Endothelial cell of umbilical vein (primary cell): ENCODE data around the gene IL3. TPM values are rescaled to one million over a fixed set of nuclear protein-coding genes. Genes with fewer than 3 reads are reported as not detected.

ENCODE experiments used
- BruUV-seq: library from RNA; stranded (reverse); fragments of 400-500 nt; replicated peaks from 2 replicates; lab custom pipeline; 2021; lab: Mats Ljungman, UMichigan
- CTCF ChIA-PET: fragments of 300-600, 350-600 bp; sonication (Branson Sonifier 250); formaldehyde crosslinking; loops from one replicate; lab custom pipeline; 2021; ENCODE audit warnings: antibody characterized with exemption, inconsistent platforms; lab: Charles Lee
- POLR2A ChIA-PET: fragments of 300-600, 350-600 bp; sonication (Branson Sonifier 250); formaldehyde crosslinking; loops from one replicate; lab custom pipeline; 2021; ENCODE audit warnings: antibody characterized with exemption, inconsistent platforms; lab: Charles Lee
- DNase-seq: peaks from one replicate; pipeline ENCODE4 v3.0.0-alpha.2; 2011; ENCODE audit warnings: low read depth, low spot score
- FAIRE-seq: peaks from 2 replicates; lab custom pipeline; 2011; peaks lifted over from hg19 to GRCh38; lab: Jason Lieb, UNC
- H2AFZ ChIP-seq: 2 replicates; pipeline ENCODE4 v1.6.0; 2012; ENCODE audit warnings: low read depth, low read length, control low read depth, inconsistent platforms
- H3K27ac ChIP-seq: 2 replicates; pipeline ENCODE4 v1.5.1; 2011; ENCODE audit warnings: low read depth, mild to moderate bottlenecking, control low read depth, low read length, moderate library complexity; ENCODE audit not compliant: insufficient read depth
- H3K27me3 ChIP-seq, 2 experiments: 2 replicates each; pipeline versions ENCODE4 v1.6.0 to v1.6.1; 2011; ENCODE audit warnings: low read length in 2 of 2, mixed read lengths in 1 of 2; ENCODE audit not compliant: control insufficient read depth in 2 of 2, insufficient read depth in 2 of 2
- H3K36me3 ChIP-seq, 2 experiments: 2 replicates in 1 of 2; 3 replicates in 1 of 2; pipeline ENCODE4 v1.5.1; 2011; ENCODE audit warnings: low read length in 2 of 2, mild to moderate bottlenecking in 1 of 2, moderate library complexity in 1 of 2; ENCODE audit not compliant: control insufficient read depth in 2 of 2, insufficient read depth in 2 of 2; ENCODE audit errors: extremely low read depth in 1 of 2
- H3K4me1 ChIP-seq: 3 replicates; pipeline ENCODE4 v1.5.1; 2011; ENCODE audit warnings: mild to moderate bottlenecking, low read length; ENCODE audit not compliant: control insufficient read depth, insufficient read depth; ENCODE audit errors: extremely low read depth
- H3K4me2 ChIP-seq: 2 replicates; pipeline ENCODE4 v1.6.1; 2011; ENCODE audit warnings: low read length, control low read depth, mixed read lengths; ENCODE audit not compliant: insufficient read depth
- H3K4me3 ChIP-seq, 3 experiments: fragments of 200-600 bp in 1 of 3; sonication (generic), shearing (Covaris generic) in 1 of 3; replicated peaks in 1 of 3; 2 replicates each; pipeline ENCODE4 v1.5.1; 2011 to 2016; ENCODE audit warnings: control low read depth in 3 of 3, low read length in 3 of 3, mild to moderate bottlenecking in 2 of 3, inconsistent platforms in 1 of 3, low read depth in 1 of 3, moderate library complexity in 1 of 3; ENCODE audit not compliant: insufficient read depth in 1 of 3
- H3K79me2 ChIP-seq: 2 replicates; pipeline ENCODE4 v1.6.0; 2012; ENCODE audit warnings: low read length, inconsistent platforms; ENCODE audit not compliant: control insufficient read depth, insufficient read depth
- H3K9ac ChIP-seq: replicated peaks from 2 replicates; pipeline ENCODE3; 2011; ENCODE audit warnings: low read length, control low read depth; ENCODE audit not compliant: insufficient read depth; ENCODE audit errors: extremely low read depth
- H3K9me1 ChIP-seq: replicated peaks from 3 replicates; pipeline ENCODE4 v1.6.0; 2011; ENCODE audit warnings: mild to moderate bottlenecking, low read length; ENCODE audit not compliant: control insufficient read depth, insufficient read depth; ENCODE audit errors: extremely low read depth
- H3K9me3 ChIP-seq: replicated peaks from 2 replicates; pipeline ENCODE4 v1.5.1; 2012; ENCODE audit warnings: low read length, inconsistent platforms; ENCODE audit not compliant: control insufficient read depth, insufficient read depth
- H4K20me1 ChIP-seq: replicated peaks from 2 replicates; pipeline ENCODE3; 2011; ENCODE audit warnings: mild to moderate bottlenecking, low read length; ENCODE audit not compliant: control insufficient read depth, insufficient read depth; ENCODE audit errors: extremely low read depth
- EZH2 ChIP-seq: IDR thresholded peaks from 2 replicates; pipeline ENCODE4 v1.6.1; 2012; ENCODE audit warnings: borderline replicate concordance, low read depth, mild to moderate bottlenecking, moderate library complexity, low read length, inconsistent platforms; ENCODE audit not compliant: severe bottlenecking
- POLR2A ChIP-seq: IDR thresholded peaks from 2 replicates; pipeline ENCODE4 v1.6.1; 2012; ENCODE audit warnings: low read depth, mild to moderate bottlenecking, control low read depth, low read length
- dilution Hi-C: fragments of 300-500 bp; cut with MboI; formaldehyde crosslinking; loops from one replicate; pipeline ENCODE4 v1.15.0; 2019; ENCODE audit warnings: low sequenced_read_pairs; ENCODE audit not compliant: extremely low pct_ligation_motif_present
- intact Hi-C: fragments of 100-400 bp; cut with micrococcal nuclease; formaldehyde crosslinking; loops from one replicate; pipeline ENCODE4 v1.10.0; 2022
- polyA plus RNA-seq, 4 experiments: library from polyadenylated mRNA; depleted of rRNA in 3 of 4; stranded (reverse) in 3 of 4; unstranded in 1 of 4; fragments of >200 nt; gene quantifications; 2 replicates each; pipeline versions ENCODE4 v1.2.1 to v1.2.3, GENCODE V29; 2011 to 2012; ENCODE audit warnings: missing spikeins in 1 of 4
- total RNA-seq: library from RNA; stranded (reverse); gene quantifications from 2 replicates; pipeline ENCODE4 v1.2.3, GENCODE V29; 2021
- TF ChIP-seq, protein P1 (sequence below): IDR thresholded peaks from 2 replicates; pipeline ENCODE4 v1.6.1; 2011; ENCODE audit not compliant: insufficient read depth, insufficient read length

The IL3 gene
- total and polyA plus RNA-seq, 2 donors (not counting 3 experiments of a cell fraction or from before 2014, with no cell fraction given) = not detected

DNA sequence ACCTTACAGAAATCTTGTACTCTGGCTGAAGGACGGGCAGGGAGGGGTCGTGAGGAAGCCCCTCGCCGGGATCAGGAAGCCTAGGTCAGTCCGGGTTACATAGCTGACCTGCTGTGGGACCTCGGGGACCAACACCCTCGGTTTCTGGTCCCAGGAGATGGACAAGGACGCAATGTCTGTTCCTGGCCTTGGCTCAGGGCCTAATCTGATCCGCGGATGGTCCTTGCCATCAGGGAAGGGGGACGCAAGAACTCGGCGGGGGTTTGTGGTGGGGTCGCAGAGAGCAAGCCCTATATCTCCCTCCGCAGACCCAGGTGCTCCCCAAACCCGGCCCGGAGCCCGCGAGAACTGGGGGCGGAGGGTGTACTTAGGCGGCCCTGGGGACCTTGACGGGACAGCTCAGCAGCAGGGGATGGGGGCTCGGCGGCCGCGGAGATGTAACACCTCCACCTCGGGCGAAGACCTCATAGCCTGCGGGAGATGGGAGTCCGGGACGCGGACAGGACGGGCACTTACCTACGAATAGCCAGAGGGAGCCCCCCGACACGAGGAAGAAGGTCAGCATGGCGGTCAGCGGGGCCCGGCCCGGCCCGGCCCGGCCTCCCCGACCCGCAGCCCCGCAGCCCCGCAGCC lies 49.4 kb upstream of the IL3 start:
- ChIA-PET POLR2A (no interaction called here), CTCF (interaction anchor here (0.6 to 7.6 kb wide), 3 partner anchors 10 to 593 kb away, joined by 3 to 323 read pairs (median 3); no protein-coding TSS in a partner anchor)
- H4K20me1 ChIP-seq = no peaks in the 10 kb centered on the region
- FAIRE-seq = peak; percentile 24
- DNase-seq = no peak
- dilution Hi-C loops (loop anchor here (25.0 kb wide), 1 partner anchor 424 kb away; no protein-coding TSS in a partner anchor), intact Hi-C loops (no loop called here)
- peak overlapping the region; percentile 27 for H2AFZ ChIP-seq
- TF ChIP-seq, protein P1, sequence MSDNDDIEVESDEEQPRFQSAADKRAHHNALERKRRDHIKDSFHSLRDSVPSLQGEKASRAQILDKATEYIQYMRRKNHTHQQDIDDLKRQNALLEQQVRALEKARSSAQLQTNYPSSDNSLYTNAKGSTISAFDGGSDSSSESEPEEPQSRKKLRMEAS = no peak
- TF ChIP-seq EZH2 = peak; percentile 80
- no peak overlapping the region for H3K27ac ChIP-seq
- no TSS peak for BruUV-seq
- H3K9me1 ChIP-seq = no peaks in the 10 kb centered on the region
- H3K9ac ChIP-seq = no peak overlapping the region
- H3K4me2 ChIP-seq = peak overlapping the region; percentile 26
- peak overlapping the region in 1 of 3 experiments; percentile 40 for H3K4me3 ChIP-seq
- no peaks in the 10 kb centered on the region for H3K79me2 ChIP-seq
- no peaks in the 10 kb centered on the region for H3K4me1 ChIP-seq
- no peaks in the 10 kb centered on the region for H3K9me3 ChIP-seq
- peaks cover 22 to 26% of the 10 kb centered on the region in 2 experiments for H3K27me3 ChIP-seq
- H3K36me3 ChIP-seq = no peaks in the 10 kb centered on the region

DNA sequence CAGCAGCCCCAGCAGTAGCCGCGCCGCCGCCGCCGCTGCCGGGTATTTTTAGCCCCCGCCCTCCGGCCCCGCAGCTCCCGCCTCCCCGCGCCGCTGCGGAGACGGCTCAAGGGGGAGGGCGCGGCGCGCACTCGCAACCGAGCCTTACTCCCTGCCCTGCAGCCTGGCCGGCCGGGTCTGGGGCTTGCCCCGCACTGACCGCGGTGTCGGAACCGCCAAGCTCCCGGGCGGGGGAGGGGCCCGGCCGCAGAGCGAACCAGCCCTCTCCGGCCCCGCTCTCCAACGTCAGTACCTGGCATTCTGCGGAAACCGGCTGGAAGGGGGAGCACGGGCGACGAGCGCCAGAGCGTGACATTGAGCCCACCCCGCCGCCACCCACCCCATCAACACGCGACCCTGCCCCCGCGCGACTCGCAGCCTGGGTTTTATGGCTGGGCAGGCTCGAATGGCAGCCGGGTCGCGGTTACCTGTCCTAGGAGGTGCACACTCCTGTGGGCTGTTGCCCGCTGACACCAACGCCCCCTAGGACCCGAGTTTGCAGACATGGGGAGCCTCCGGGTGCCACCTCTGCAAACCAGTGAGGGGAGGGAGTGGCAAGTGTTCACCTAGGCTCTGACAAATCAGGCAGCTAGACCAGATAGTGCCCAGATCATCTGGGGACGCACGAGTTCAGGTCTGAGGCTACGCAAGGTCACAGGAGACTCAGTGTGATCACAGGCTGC lies 48.7 kb upstream of the IL3 start, which contains the start of gene ACSL6:
Gene ACSL6 (minus strand): TSS at position 37 of the 722 bp plus-strand sequence. CDS start 105 bp downstream, outside the sequence.
- Histone ChIP-seq H4K20me1 (no peaks in the 10 kb centered on the region), H3K9ac (no peak within 1 kb of the TSS), H3K4me2 (peak within 1 kb of the TSS; percentile 35), H3K36me3 (no peaks in the 10 kb centered on the region), H2AFZ (peak within 1 kb of the TSS; percentile 27), H3K79me2 (no peaks in the 10 kb centered on the region), H3K27ac (no peak within 1 kb of the TSS), H3K9me1 (no peaks in the 10 kb centered on the region), H3K4me1 (no peaks in the 10 kb centered on the region), H3K27me3 (peaks cover 22 to 29% of the 10 kb centered on the region in 2 experiments), H3K4me3 (peak within 1 kb of the TSS in 2 of 3 experiments; percentile 28 to 40), H3K9me3 (no peaks in the 10 kb centered on the region)
- no TSS peak for BruUV-seq
- dilution Hi-C loops = loop anchor here (25.0 kb wide), 1 partner anchor 424 kb away; no protein-coding TSS in a partner anchor
- FAIRE-seq (no peak), DNase-seq (no peak)
- ChIA-PET POLR2A (no interaction called here), CTCF (interaction anchor here (0.6 to 7.6 kb wide), 4 partner anchors 11 to 593 kb away, joined by 3 to 323 read pairs (median 5); no protein-coding TSS in a partner anchor)
- TF ChIP-seq EZH2 (peak; percentile 50), POLR2A (no peak)
- intact Hi-C loops = no loop called here
